KOPT-K1 (cell line): ENCODE results near the gene VPREB1.
"Not testable (repeated sequence)": the region's sequence is repeated elsewhere in the genome, so short reads cannot be mapped to it uniquely, and the experiment has no call there.

Experiments used
- H3K27ac ChIP-seq: fragments of 200-600 bp; sonication (generic); 2 replicates; pipeline ENCODE4 v1.5.1; 2016; ENCODE audit warnings: antibody characterized with exemption, mild to moderate bottlenecking, low read depth, low read length; ENCODE audit not compliant: poor library complexity, severe bottlenecking
- H3K36me3 ChIP-seq: fragments of 200-600 bp; sonication (generic); 2 replicates; pipeline ENCODE4 v1.5.1; 2017; ENCODE audit warnings: antibody characterized with exemption, mild to moderate bottlenecking, low read length, moderate library complexity; ENCODE audit not compliant: insufficient read depth
- H3K9me3 ChIP-seq: fragments of 200-600 bp; sonication (generic); 2 replicates; pipeline ENCODE4 v1.5.1; 2017; ENCODE audit warnings: antibody characterized with exemption, low read length, mild to moderate bottlenecking; ENCODE audit not compliant: insufficient read depth, poor library complexity, severe bottlenecking

The VPREB1 gene

GRCh38 chr22:22292656-22293055 is 48.1 kb downstream of the VPREB1 start:
- peaks cover 10% of the 10 kb centered on the region; the same call in 1 of the 2 replicates for H3K36me3 ChIP-seq
- H3K9me3 ChIP-seq, H3K27ac ChIP-seq: not testable (repeated sequence)

- H3K27ac ChIP-seq, H3K9me3 ChIP-seq: not testable (repeated sequence)
- peaks cover 10% of the 10 kb centered on the region; the same call in 1 of the 2 replicates for H3K36me3 ChIP-seq
Measured at GRCh38 chr22:22293436-22293835, 48.9 kb downstream of the VPREB1 start.

GRCh38 chr22:22294641-22295040 is 50.1 kb downstream of the VPREB1 start:
- H3K9me3 ChIP-seq, H3K27ac ChIP-seq: not testable (repeated sequence)
- H3K36me3 ChIP-seq, result peaks cover 10% of the 10 kb centered on the region; the same call in 1 of the 2 replicates
